Neural progenitor cell (in vitro differentiated cells): ENCODE data around the gene HUNK. TPM values are rescaled to one million over a fixed set of nuclear protein-coding genes. Genes with fewer than 3 reads are reported as not detected.

Source experiments
- DNase-seq: peaks from one replicate; pipeline ENCODE4 v3.0.0-alpha.2; 2016; ENCODE audit warnings: low spot score
- H2AFZ ChIP-seq: fragments of 200-600 bp; sonication (generic); replicated peaks from 2 replicates; pipeline ENCODE4 v1.6.1; 2016; ENCODE audit warnings: antibody characterized with exemption
- H3F3A ChIP-seq: fragments of 200-600 bp; sonication (generic); 2 replicates; pipeline ENCODE4 v1.6.1; 2016; ENCODE audit warnings: antibody characterized with exemption, low read depth
- H3K27ac ChIP-seq: fragments of 200-600 bp; sonication (generic); 2 replicates; pipeline ENCODE4 v1.5.1; 2016; ENCODE audit warnings: mild to moderate bottlenecking
- H3K27me3 ChIP-seq: fragments of 200-600 bp; sonication (generic); 2 replicates; pipeline ENCODE4 v1.6.1; 2016; ENCODE audit warnings: mild to moderate bottlenecking, moderate library complexity
- H3K36me3 ChIP-seq: fragments of 200-600 bp; sonication (generic); 2 replicates; pipeline ENCODE4 v1.5.1; 2016
- H3K4me1 ChIP-seq: fragments of 200-600 bp; sonication (generic); 2 replicates; pipeline ENCODE4 v1.6.1; 2016; ENCODE audit warnings: mixed run types
- H3K4me2 ChIP-seq: fragments of 200-600 bp; sonication (generic); 2 replicates; pipeline ENCODE4 v1.6.1; 2016
- H3K4me3 ChIP-seq: fragments of 200-600 bp; sonication (generic); 2 replicates; pipeline ENCODE4 v1.5.1; 2016
- H3K79me2 ChIP-seq: fragments of 200-600 bp; sonication (generic); 2 replicates; pipeline ENCODE4 v1.6.1; 2016; ENCODE audit warnings: low read depth
- H3K9ac ChIP-seq: fragments of 200-600 bp; sonication (generic); 2 replicates; pipeline ENCODE4 v1.6.1; 2016
- H3K9me3 ChIP-seq: fragments of 200-600 bp; sonication (generic); 2 replicates; pipeline ENCODE4 v1.5.1; 2016; ENCODE audit warnings: low read depth
- H4K20me1 ChIP-seq: fragments of 200-600 bp; sonication (generic); 2 replicates; pipeline ENCODE4 v1.6.1; 2016; ENCODE audit warnings: low read depth
- H3K27ac Mint-ChIP-seq: 3 replicates; pipeline ENCODE4 v1.8.0; 2021; ENCODE audit warnings: mixed read lengths
- H3K27me3 Mint-ChIP-seq: 2 replicates; pipeline ENCODE4 v1.8.0; 2022; ENCODE audit warnings: low read depth, mild to moderate bottlenecking, inconsistent platforms, moderate library complexity, mixed read lengths; ENCODE audit not compliant: insufficient read depth
- H3K36me3 Mint-ChIP-seq: 3 replicates; pipeline ENCODE4 v1.8.0; 2021; ENCODE audit warnings: mixed read lengths
- H3K4me1 Mint-ChIP-seq: 3 replicates; pipeline ENCODE4 v1.8.0; 2021; ENCODE audit warnings: mixed read lengths
- H3K4me3 Mint-ChIP-seq: 3 replicates; pipeline ENCODE4 v1.8.0; 2021; ENCODE audit warnings: mild to moderate bottlenecking, moderate library complexity, mixed read lengths
- H3K9me3 Mint-ChIP-seq: 3 replicates; pipeline ENCODE4 v1.8.0; 2020; ENCODE audit warnings: mixed read lengths
- CTCF ChIP-seq: fragments of 200-600 bp; sonication (generic); IDR thresholded peaks from 2 replicates; pipeline ENCODE4 v1.5.1; 2017; ENCODE audit warnings: antibody characterized with exemption, mild to moderate bottlenecking
- EZH2 ChIP-seq: fragments of 200-600 bp; sonication (generic); IDR thresholded peaks from 2 replicates; pipeline ENCODE4 v1.6.1; 2017; ENCODE audit warnings: antibody characterized with exemption, mild to moderate bottlenecking, moderate library complexity
- EZH2phosphoT487 ChIP-seq: fragments of 200-600 bp; sonication (generic); IDR thresholded peaks from 2 replicates; pipeline ENCODE4 v1.6.1; 2017; ENCODE audit warnings: antibody characterized with exemption
- total RNA-seq: library from RNA; depleted of rRNA; stranded (reverse); fragments of >200 nt; gene quantifications from 2 replicates; pipeline ENCODE4 v1.2.3, GENCODE V29; 2015; ENCODE audit warnings: low replicate concordance

Gene HUNK
- total RNA-seq, 1 donor from 2014 or later = 4.7 TPM

- H3K9me3 Mint-ChIP-seq = peaks cover 2% of the 10 kb centered on the region
- H4K20me1 ChIP-seq = no peaks in the 10 kb centered on the region
- H3K9me3 ChIP-seq = no peaks in the 10 kb centered on the region
- no peaks in the 10 kb centered on the region for H3K27me3 Mint-ChIP-seq
- peaks cover 3% of the 10 kb centered on the region for H3K4me1 Mint-ChIP-seq
- no peak overlapping the region for H3K4me3 Mint-ChIP-seq
- peaks cover 2% of the 10 kb centered on the region for H3F3A ChIP-seq
- peaks cover 10% of the 10 kb centered on the region for H3K36me3 Mint-ChIP-seq
- TF ChIP-seq EZH2 = no peak
- TF ChIP-seq EZH2phosphoT487 = no peak
- TF ChIP-seq CTCF = no peak
- H3K79me2 ChIP-seq = no peaks in the 10 kb centered on the region
- peaks cover 5% of the 10 kb centered on the region for H3K4me1 ChIP-seq
- DNase-seq = no peak
- no peaks in the 10 kb centered on the region for H3K36me3 ChIP-seq
- no peak overlapping the region for H2AFZ ChIP-seq
- H3K27ac ChIP-seq = no peak overlapping the region
- H3K4me2 ChIP-seq = no peak overlapping the region
- H3K4me3 ChIP-seq = no peak overlapping the region
- no peak overlapping the region for H3K27ac Mint-ChIP-seq
- no peak overlapping the region for H3K9ac ChIP-seq
- H3K27me3 ChIP-seq = no peaks in the 10 kb centered on the region
Measured at GRCh38 chr21:32009263-32009662, 136.4 kb downstream of the HUNK start.

GRCh38 chr21:32015461-32016139 is 142.8 kb downstream of the HUNK start:
- no peaks in the 10 kb centered on the region for H3F3A ChIP-seq
- TF ChIP-seq EZH2phosphoT487 (no peak), CTCF (no peak)
- H4K20me1 ChIP-seq = no peaks in the 10 kb centered on the region
- H3K4me2 ChIP-seq = no peak overlapping the region
- H3K27ac ChIP-seq = no peak overlapping the region
- no peak overlapping the region for H2AFZ ChIP-seq
- H3K9ac ChIP-seq = no peak overlapping the region
- no peak for DNase-seq
- peaks cover 7% of the 10 kb centered on the region for H3K4me1 Mint-ChIP-seq
- no peaks in the 10 kb centered on the region for H3K9me3 ChIP-seq
- no peak overlapping the region for H3K27ac Mint-ChIP-seq
- no peaks in the 10 kb centered on the region for H3K79me2 ChIP-seq
- H3K9me3 Mint-ChIP-seq = no peaks in the 10 kb centered on the region
- peaks cover 2% of the 10 kb centered on the region for H3K36me3 Mint-ChIP-seq
- peaks cover 3% of the 10 kb centered on the region for H3K27me3 Mint-ChIP-seq
- no peaks in the 10 kb centered on the region for H3K4me1 ChIP-seq
- H3K4me3 Mint-ChIP-seq = no peak overlapping the region
- H3K27me3 ChIP-seq = no peaks in the 10 kb centered on the region
- no peak overlapping the region for H3K4me3 ChIP-seq
- H3K36me3 ChIP-seq = no peaks in the 10 kb centered on the region

GRCh38 chr21:32018381-32018780 is 145.6 kb downstream of the HUNK start:
- H3K4me1 Mint-ChIP-seq = peaks cover 18% of the 10 kb centered on the region
- Histone ChIP-seq H3K27me3 (no peaks in the 10 kb centered on the region), H3K4me2 (no peak overlapping the region), H3K36me3 (no peaks in the 10 kb centered on the region), H3F3A (no peaks in the 10 kb centered on the region), H3K79me2 (no peaks in the 10 kb centered on the region), H3K27ac (no peak overlapping the region), H3K9ac (no peak overlapping the region), H3K4me3 (no peak overlapping the region), H4K20me1 (no peaks in the 10 kb centered on the region), H3K9me3 (no peaks in the 10 kb centered on the region), H2AFZ (no peak overlapping the region), H3K4me1 (no peaks in the 10 kb centered on the region)
- H3K27ac Mint-ChIP-seq = no peak overlapping the region
- H3K36me3 Mint-ChIP-seq = no peaks in the 10 kb centered on the region
- H3K4me3 Mint-ChIP-seq = no peak overlapping the region
- H3K27me3 Mint-ChIP-seq = peaks cover 3% of the 10 kb centered on the region
- no peaks in the 10 kb centered on the region for H3K9me3 Mint-ChIP-seq
- DNase-seq = no peak
- TF ChIP-seq CTCF (no peak), EZH2phosphoT487 (no peak), EZH2 (no peak)
